H9 (cell line): Measurements from ENCODE around the gene MAN1A1. TPM values are rescaled to one million over a fixed set of nuclear protein-coding genes. Genes with fewer than 3 reads are reported as not detected.

Source experiments
- DNase-seq: peaks from one replicate; pipeline ENCODE4 v3.0.0-alpha.2; 2017
- H2AFZ ChIP-seq: one replicate; pipeline ENCODE4 v1.6.1; 2013; ENCODE audit warnings: mild to moderate bottlenecking, low read length, control low read depth, moderate library complexity
- H2AK5ac ChIP-seq: 2 replicates; pipeline ENCODE4 v1.6.1; 2013; ENCODE audit warnings: low read length, control low read depth, mixed read lengths; ENCODE audit not compliant: insufficient read length
- H2BK120ac ChIP-seq: one replicate; pipeline ENCODE4 v1.6.1; 2013; ENCODE audit warnings: low read depth, mild to moderate bottlenecking, low read length, control low read depth, inconsistent platforms; ENCODE audit not compliant: poor library complexity, severe bottlenecking
- H2BK12ac ChIP-seq: 2 replicates; pipeline ENCODE4 v1.6.1; 2013; ENCODE audit warnings: low read length, control low read depth, mixed read lengths, low read depth; ENCODE audit not compliant: insufficient read length
- H2BK15ac ChIP-seq: 2 replicates; pipeline ENCODE4 v1.6.1; 2013; ENCODE audit warnings: low read depth, low read length, control low read depth
- H2BK20ac ChIP-seq: one replicate; pipeline ENCODE4 v1.6.1; 2013; ENCODE audit warnings: low read depth, mild to moderate bottlenecking, low read length, control low read depth, inconsistent platforms; ENCODE audit not compliant: poor library complexity, severe bottlenecking
- H2BK5ac ChIP-seq: 2 replicates; pipeline ENCODE4 v1.6.1; 2013; ENCODE audit warnings: low read length, control low read depth, mixed read lengths; ENCODE audit not compliant: insufficient read length
- H3K14ac ChIP-seq: 2 replicates; pipeline ENCODE4 v1.6.1; 2013; ENCODE audit warnings: low read length, control low read depth; ENCODE audit not compliant: insufficient read depth
- H3K18ac ChIP-seq: 2 replicates; pipeline ENCODE4 v1.6.1; 2013; ENCODE audit warnings: low read depth, mild to moderate bottlenecking, mixed read lengths, low read length, control low read depth; ENCODE audit not compliant: insufficient read length
- H3K23ac ChIP-seq: 2 replicates; pipeline ENCODE4 v1.6.1; 2013; ENCODE audit warnings: low read length, control low read depth, mixed read lengths, low read depth; ENCODE audit not compliant: insufficient read length
- H3K23me2 ChIP-seq: 2 replicates; pipeline ENCODE4 v1.6.1; 2013; ENCODE audit warnings: low read depth, mild to moderate bottlenecking, mixed read lengths, low read length, control low read depth; ENCODE audit not compliant: insufficient read length, poor library complexity, severe bottlenecking
- H3K27ac ChIP-seq: 2 replicates; pipeline ENCODE4 v1.5.1; 2013; ENCODE audit warnings: low read length, control low read depth, mixed read lengths, low read depth; ENCODE audit not compliant: insufficient read length
- H3K27me3 ChIP-seq: 2 replicates; pipeline ENCODE4 v1.6.1; 2013; ENCODE audit warnings: low read length, control low read depth, inconsistent platforms; ENCODE audit not compliant: insufficient read depth
- H3K4ac ChIP-seq: 2 replicates; pipeline ENCODE4 v1.6.1; 2013; ENCODE audit warnings: low read depth, mild to moderate bottlenecking, control low read depth, inconsistent platforms, low read length, moderate library complexity
- H3K4me1 ChIP-seq: 2 replicates; pipeline ENCODE4 v1.6.1; 2013; ENCODE audit warnings: low read length, control low read depth, inconsistent platforms; ENCODE audit not compliant: insufficient read depth
- H3K4me2 ChIP-seq: 2 replicates; pipeline ENCODE4 v1.6.1; 2013; ENCODE audit warnings: low read length, control low read depth, mixed read lengths; ENCODE audit not compliant: insufficient read length, insufficient read depth
- H3K56ac ChIP-seq: 2 replicates; pipeline ENCODE4 v1.6.1; 2013; ENCODE audit warnings: low read depth, mild to moderate bottlenecking, mixed read lengths, low read length, control low read depth; ENCODE audit not compliant: insufficient read length
- H3K79me1 ChIP-seq: 2 replicates; pipeline ENCODE4 v1.6.1; 2013; ENCODE audit warnings: low read depth, mild to moderate bottlenecking, moderate library complexity, low read length, control low read depth, inconsistent platforms; ENCODE audit not compliant: insufficient read depth, poor library complexity, severe bottlenecking
- H3K79me2 ChIP-seq: 2 replicates; pipeline ENCODE4 v1.6.1; 2013; ENCODE audit warnings: low read length, control low read depth, inconsistent platforms; ENCODE audit not compliant: insufficient read depth
- H3K9ac ChIP-seq: 2 replicates; pipeline ENCODE4 v1.6.1; 2013; ENCODE audit warnings: low read length, control low read depth, mixed read lengths; ENCODE audit not compliant: insufficient read length; ENCODE audit errors: extremely low read depth
- H3K9me3 ChIP-seq: one replicate; pipeline ENCODE4 v1.6.1; 2013; ENCODE audit warnings: low read depth, low read length, inconsistent platforms; ENCODE audit not compliant: control insufficient read depth
- H3T11ph ChIP-seq: one replicate; pipeline ENCODE4 v1.6.1; 2013; ENCODE audit warnings: mild to moderate bottlenecking, low read length, control low read depth, inconsistent platforms
- H4K20me1 ChIP-seq: one replicate; pipeline ENCODE4 v1.6.1; 2013; ENCODE audit not compliant: control insufficient read depth, insufficient read length, insufficient read depth
- H4K5ac ChIP-seq: 2 replicates; pipeline ENCODE4 v1.6.1; 2013; ENCODE audit warnings: low read depth, mild to moderate bottlenecking, mixed read lengths, low read length, control low read depth; ENCODE audit not compliant: insufficient read length
- H4K8ac ChIP-seq: replicated peaks from 2 replicates; pipeline ENCODE4 v1.6.1; 2013; ENCODE audit warnings: low read length, control low read depth, mixed read lengths, low read depth; ENCODE audit not compliant: insufficient read length
- H4K91ac ChIP-seq: 2 replicates; pipeline ENCODE4 v1.6.1; 2013; ENCODE audit warnings: low read depth, mild to moderate bottlenecking, moderate library complexity, mixed read lengths, low read length, control low read depth; ENCODE audit not compliant: insufficient read length
- H3K27ac Mint-ChIP-seq, 3 experiments: 2 replicates in 2 of 3; 3 replicates in 1 of 3; pipeline ENCODE4 v1.8.0; 2020 to 2021; ENCODE audit warnings: mixed read lengths in 3 of 3, mild to moderate bottlenecking in 1 of 3, moderate library complexity in 1 of 3
- H3K27me3 Mint-ChIP-seq: 2 replicates; pipeline ENCODE4 v1.8.0; 2021; ENCODE audit warnings: low read depth, mild to moderate bottlenecking, moderate library complexity, mixed read lengths
- H3K36me3 Mint-ChIP-seq, 3 experiments: 2 replicates in 2 of 3; 3 replicates in 1 of 3; pipeline ENCODE4 v1.8.0; 2020 to 2021; ENCODE audit warnings: low read depth in 3 of 3, mixed read lengths in 3 of 3; ENCODE audit not compliant: insufficient read depth in 1 of 3
- H3K4me1 Mint-ChIP-seq, 2 experiments: 2 replicates each; pipeline ENCODE4 v1.8.0; 2020; ENCODE audit warnings: mixed read lengths in 2 of 2
- H3K4me3 Mint-ChIP-seq, 2 experiments: 2 replicates in 1 of 2; 3 replicates in 1 of 2; pipeline ENCODE4 v1.8.0; 2020 to 2021; ENCODE audit warnings: mild to moderate bottlenecking in 2 of 2, mixed read lengths in 2 of 2, moderate library complexity in 1 of 2
- H3K9me3 Mint-ChIP-seq, 2 experiments: 2 replicates in 1 of 2; 3 replicates in 1 of 2; pipeline ENCODE4 v1.8.0; 2020; ENCODE audit warnings: mild to moderate bottlenecking in 2 of 2, mixed read lengths in 2 of 2, moderate library complexity in 1 of 2
- CTCF ChIP-seq: fragments of 200-600 bp; sonication (generic); conservative IDR thresholded peaks from 3 replicates; pipeline ENCODE4 v1.8.0; 2021; ENCODE audit warnings: antibody characterized with exemption, mild to moderate bottlenecking
- WGBS: extraction: QIAGEN DNeasy Blood & Tissue Kit; methylation state at CpG from one replicate; pipeline ENCODE4 v1.1.7; 2013; ENCODE audit warnings: missing lambda C conversion rate, low lambda C conversion rate, mixed read lengths; ENCODE audit not compliant: insufficient read length; ENCODE audit errors: extremely low coverage; 5-methylcytosine and 5-hydroxymethylcytosine counted together
- total RNA-seq: library from RNA; stranded (reverse); gene quantifications from 2 replicates; pipeline ENCODE4 v1.2.1, GENCODE V29; 2021

Gene MAN1A1
- total RNA-seq, 1 experiment from 2014 or later = 1.6 TPM

DNA sequence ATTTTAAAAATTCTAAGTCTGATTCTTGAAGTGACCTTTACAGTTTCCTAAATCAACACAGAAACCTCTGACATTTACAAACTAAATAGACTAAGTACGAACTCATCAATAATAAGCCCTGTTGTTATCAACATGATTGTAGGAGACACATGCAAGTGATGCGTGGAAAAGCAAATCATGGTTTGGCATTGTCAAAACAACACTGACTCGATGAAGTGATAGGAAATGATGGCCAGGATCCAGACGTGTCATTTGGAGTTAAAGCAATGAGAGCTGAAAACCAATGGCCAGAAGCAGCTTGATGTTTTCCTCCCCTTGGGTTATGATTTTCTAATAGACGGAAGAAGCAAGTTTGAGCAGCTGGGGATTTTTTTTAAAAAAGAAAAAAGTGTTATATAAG, 153.7 kb downstream of the MAN1A1 start:
- Histone ChIP-seq H4K91ac (no peak overlapping the region), H2BK5ac (no peak overlapping the region), H4K5ac (no peak overlapping the region), H3K27ac (no peak overlapping the region), H3K27me3 (no peaks in the 10 kb centered on the region), H3K4me2 (no peak overlapping the region), H4K20me1 (no peaks in the 10 kb centered on the region), H3K4ac (no peak overlapping the region), H3K9ac (no peak overlapping the region), H4K8ac (no peak overlapping the region), H2BK15ac (no peak overlapping the region), H3K23me2 (no peaks in the 10 kb centered on the region), H2BK120ac (no peak overlapping the region), H3K79me2 (no peaks in the 10 kb centered on the region), H2AFZ (no peak overlapping the region), H2AK5ac (no peak overlapping the region), H2BK20ac (no peak overlapping the region), H3K23ac (no peak overlapping the region), H3K9me3 (no peaks in the 10 kb centered on the region), H3K14ac (no peak overlapping the region), H3K18ac (no peak overlapping the region), H2BK12ac (no peak overlapping the region), H3K4me1 (no peaks in the 10 kb centered on the region; the same call in 1 of the 2 replicates), H3K56ac (no peak overlapping the region), H3T11ph (no peak overlapping the region), H3K79me1 (no peaks in the 10 kb centered on the region)
- Mint-ChIP-seq H3K4me3 (no peak overlapping the region), H3K9me3 (no peaks in the 10 kb centered on the region), H3K4me1 (no peaks in the 10 kb centered on the region), H3K27ac (no peak overlapping the region), H3K36me3 (no peaks in the 10 kb centered on the region; a peak in 1 of 7 replicates), H3K27me3 (no peaks in the 10 kb centered on the region)
- no CpG with 5 or more reads among the region's 5 CpGs for WGBS
- TF ChIP-seq CTCF = no peak
- no peak for DNase-seq
